ENCODE results near the gene SLC7A1.

- TF ChIP-seq CTCF (IDR thresholded peaks at IDR 0.05) (no peak), POLR2A (IDR thresholded peaks at IDR 0.05) (no peak), POLR2AphosphoS5 (IDR thresholded peaks at IDR 0.05) (no peak)
These were observed 17.6 kb upstream of the SLC7A1 start for GRCh38 chr13:29613101-29613500.

All from sigmoid colon (tissue), 4 donors.